Osteocyte (in vitro differentiated cells): ENCODE measurements around the gene TBK1. TPM values are rescaled to one million over a fixed set of nuclear protein-coding genes. Genes with fewer than 3 reads are reported as not detected.

Experiments
- DNase-seq: peaks from one replicate; pipeline ENCODE4 v3.0.0; 2021; ENCODE audit warnings: mixed read lengths; ENCODE audit not compliant: unreplicated experiment; ENCODE audit errors: extremely low spot score
- H3K27ac Mint-ChIP-seq: one replicate; pipeline ENCODE4 v1.8.0; 2021; ENCODE audit warnings: mild to moderate bottlenecking, mixed read lengths; ENCODE audit not compliant: unreplicated experiment
- H3K27me3 Mint-ChIP-seq: one replicate; pipeline ENCODE4 v1.8.0; 2021; ENCODE audit warnings: mixed read lengths; ENCODE audit not compliant: unreplicated experiment
- H3K36me3 Mint-ChIP-seq: one replicate; pipeline ENCODE4 v1.8.0; 2021; ENCODE audit warnings: mixed read lengths; ENCODE audit not compliant: unreplicated experiment
- H3K4me1 Mint-ChIP-seq: one replicate; pipeline ENCODE4 v1.8.0; 2021; ENCODE audit warnings: mixed read lengths; ENCODE audit not compliant: unreplicated experiment
- H3K4me3 Mint-ChIP-seq: one replicate; pipeline ENCODE4 v1.8.0; 2021; ENCODE audit warnings: mild to moderate bottlenecking, moderate library complexity, mixed read lengths; ENCODE audit not compliant: unreplicated experiment
- H3K9me3 Mint-ChIP-seq: one replicate; pipeline ENCODE4 v1.8.0; 2021; ENCODE audit warnings: mixed read lengths; ENCODE audit not compliant: unreplicated experiment
- CTCF ChIP-seq: fragments of 200-600 bp; sonication (generic); IDR thresholded peaks from 2 replicates; pipeline ENCODE4 v1.5.0; 2021; ENCODE audit warnings: antibody characterized with exemption, mild to moderate bottlenecking, moderate library complexity
- total RNA-seq: library from RNA; stranded (reverse); gene quantifications from 2 replicates; pipeline ENCODE4 v1.2.1, GENCODE V29; 2021

TBK1 gene
- total RNA-seq, 1 donor from 2014 or later, result 22.2 TPM

DNA sequence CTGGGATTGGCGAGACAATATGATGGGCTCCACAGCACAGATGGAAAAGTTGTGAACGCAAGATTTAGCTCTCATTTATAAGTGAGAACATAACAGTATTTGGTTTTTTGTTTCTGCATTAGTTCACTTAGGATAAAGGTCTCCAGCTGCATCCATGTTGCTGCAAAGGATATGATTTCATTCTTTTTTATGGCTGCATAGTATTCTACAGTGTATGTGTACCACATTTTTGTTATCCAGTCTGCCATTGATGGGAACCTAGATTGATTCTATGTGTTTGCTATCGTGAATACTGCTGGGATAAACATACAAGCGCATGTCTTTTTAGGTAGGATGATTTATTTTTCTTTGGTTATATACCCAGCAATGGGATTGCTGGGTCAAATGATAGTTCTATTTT, 23.6 kb downstream of the TBK1 start:
- Mint-ChIP-seq H3K36me3 (peaks cover 61% of the 10 kb centered on the region), H3K27me3 (no peaks in the 10 kb centered on the region), H3K9me3 (peaks cover 15% of the 10 kb centered on the region), H3K4me3 (no peak overlapping the region), H3K27ac (no peak overlapping the region), H3K4me1 (no peaks in the 10 kb centered on the region)
- no peak for TF ChIP-seq CTCF
- no peak for DNase-seq

GRCh38 chr12:64476844-64477243, 24.9 kb downstream of the TBK1 start:
- Mint-ChIP-seq H3K36me3 (peaks cover 58% of the 10 kb centered on the region), H3K9me3 (peaks cover 15% of the 10 kb centered on the region), H3K27me3 (no peaks in the 10 kb centered on the region), H3K27ac (no peak overlapping the region), H3K4me3 (no peak overlapping the region), H3K4me1 (no peaks in the 10 kb centered on the region)
- DNase-seq, result no peak
- no peak for TF ChIP-seq CTCF

GRCh38 chr12:64478661-64479060, 26.7 kb downstream of the TBK1 start:
- peaks cover 51% of the 10 kb centered on the region for H3K36me3 Mint-ChIP-seq
- H3K4me3 Mint-ChIP-seq, result no peak overlapping the region
- DNase-seq, result no peak
- H3K27me3 Mint-ChIP-seq, result no peaks in the 10 kb centered on the region
- H3K4me1 Mint-ChIP-seq, result no peaks in the 10 kb centered on the region
- H3K27ac Mint-ChIP-seq, result no peak overlapping the region
- TF ChIP-seq CTCF, result no peak
- H3K9me3 Mint-ChIP-seq, result peaks cover 15% of the 10 kb centered on the region

DNA sequence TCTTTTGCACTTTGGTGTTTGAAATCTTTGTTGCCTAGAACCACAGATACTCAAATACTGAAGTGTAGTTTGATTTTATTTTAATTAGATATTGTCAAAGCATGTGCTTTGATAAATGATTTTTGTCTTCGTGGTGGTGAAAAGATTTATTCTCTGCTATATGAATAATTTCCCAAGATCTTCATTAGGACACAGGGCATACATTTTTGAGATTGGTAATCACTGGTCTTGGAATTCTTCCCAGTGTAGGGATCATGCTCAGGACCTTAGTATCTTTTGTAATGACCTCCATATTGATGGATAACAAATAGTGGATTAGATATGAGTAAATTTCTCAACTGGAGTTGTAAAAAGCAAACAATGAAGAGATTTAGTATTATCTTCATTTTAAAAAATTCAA, 28.2 kb downstream of the TBK1 start:
- Mint-ChIP-seq H3K27me3 (no peaks in the 10 kb centered on the region), H3K9me3 (peaks cover 14% of the 10 kb centered on the region), H3K4me1 (no peaks in the 10 kb centered on the region), H3K27ac (no peak overlapping the region), H3K36me3 (peaks cover 44% of the 10 kb centered on the region), H3K4me3 (no peak overlapping the region)
- no peak for TF ChIP-seq CTCF
- DNase-seq, result no peak

DNA sequence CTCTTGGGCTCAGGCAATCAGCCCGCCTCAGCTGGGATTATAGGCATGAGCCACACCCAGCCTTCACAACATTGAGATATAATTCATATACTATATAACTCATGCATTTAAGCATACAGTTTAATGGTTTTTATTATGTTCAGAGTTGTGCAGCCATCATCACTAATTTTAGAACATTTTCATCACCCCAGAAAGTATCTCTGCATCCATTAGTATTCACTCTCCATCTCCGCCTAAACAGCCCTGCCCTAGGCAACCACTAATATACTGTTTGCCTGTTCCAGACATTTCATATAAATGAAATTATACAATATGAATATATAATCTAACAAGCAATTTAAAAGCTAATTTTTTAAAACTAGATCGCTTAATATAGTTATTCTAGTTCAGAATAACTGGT, 34.7 kb downstream of the TBK1 start:
- peaks cover 47% of the 10 kb centered on the region for H3K36me3 Mint-ChIP-seq
- no peak for TF ChIP-seq CTCF
- no peak overlapping the region for H3K4me3 Mint-ChIP-seq
- H3K9me3 Mint-ChIP-seq, result no peaks in the 10 kb centered on the region
- H3K27ac Mint-ChIP-seq, result no peak overlapping the region
- no peaks in the 10 kb centered on the region for H3K4me1 Mint-ChIP-seq
- H3K27me3 Mint-ChIP-seq, result no peaks in the 10 kb centered on the region
- no peak for DNase-seq
